Measurements from ENCODE around the gene POLD2.

Gene POLD2

GRCh38 chr7:44080686-44081265 lies 42.6 kb downstream of the POLD2 start:
- TF ChIP-seq, protein P1, sequence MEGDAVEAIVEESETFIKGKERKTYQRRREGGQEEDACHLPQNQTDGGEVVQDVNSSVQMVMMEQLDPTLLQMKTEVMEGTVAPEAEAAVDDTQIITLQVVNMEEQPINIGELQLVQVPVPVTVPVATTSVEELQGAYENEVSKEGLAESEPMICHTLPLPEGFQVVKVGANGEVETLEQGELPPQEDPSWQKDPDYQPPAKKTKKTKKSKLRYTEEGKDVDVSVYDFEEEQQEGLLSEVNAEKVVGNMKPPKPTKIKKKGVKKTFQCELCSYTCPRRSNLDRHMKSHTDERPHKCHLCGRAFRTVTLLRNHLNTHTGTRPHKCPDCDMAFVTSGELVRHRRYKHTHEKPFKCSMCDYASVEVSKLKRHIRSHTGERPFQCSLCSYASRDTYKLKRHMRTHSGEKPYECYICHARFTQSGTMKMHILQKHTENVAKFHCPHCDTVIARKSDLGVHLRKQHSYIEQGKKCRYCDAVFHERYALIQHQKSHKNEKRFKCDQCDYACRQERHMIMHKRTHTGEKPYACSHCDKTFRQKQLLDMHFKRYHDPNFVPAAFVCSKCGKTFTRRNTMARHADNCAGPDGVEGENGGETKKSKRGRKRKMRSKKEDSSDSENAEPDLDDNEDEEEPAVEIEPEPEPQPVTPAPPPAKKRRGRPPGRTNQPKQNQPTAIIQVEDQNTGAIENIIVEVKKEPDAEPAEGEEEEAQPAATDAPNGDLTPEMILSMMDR (IDR thresholded peaks at IDR 0.05; ENCODE audit: low read depth, low read length) = no peak
- no peak overlapping the region for H3K4me3 ChIP-seq (replicated peaks in 1 of 2; ENCODE audit: low read depth in 2 of 2, low read length in 2 of 2)
- no peak for DNase-seq (ENCODE audit: low read depth in 2 of 2)

- no peak for DNase-seq (ENCODE audit: low read depth in 2 of 2)
- TF ChIP-seq, protein P1 (IDR thresholded peaks at IDR 0.05; ENCODE audit: low read depth, low read length) = no peak
- H3K4me3 ChIP-seq (replicated peaks in 1 of 2; ENCODE audit: low read depth in 2 of 2, low read length in 2 of 2) = no peak overlapping the region
These were observed 43.2 kb downstream of the POLD2 start for GRCh38 chr7:44080118-44080517.

DNA sequence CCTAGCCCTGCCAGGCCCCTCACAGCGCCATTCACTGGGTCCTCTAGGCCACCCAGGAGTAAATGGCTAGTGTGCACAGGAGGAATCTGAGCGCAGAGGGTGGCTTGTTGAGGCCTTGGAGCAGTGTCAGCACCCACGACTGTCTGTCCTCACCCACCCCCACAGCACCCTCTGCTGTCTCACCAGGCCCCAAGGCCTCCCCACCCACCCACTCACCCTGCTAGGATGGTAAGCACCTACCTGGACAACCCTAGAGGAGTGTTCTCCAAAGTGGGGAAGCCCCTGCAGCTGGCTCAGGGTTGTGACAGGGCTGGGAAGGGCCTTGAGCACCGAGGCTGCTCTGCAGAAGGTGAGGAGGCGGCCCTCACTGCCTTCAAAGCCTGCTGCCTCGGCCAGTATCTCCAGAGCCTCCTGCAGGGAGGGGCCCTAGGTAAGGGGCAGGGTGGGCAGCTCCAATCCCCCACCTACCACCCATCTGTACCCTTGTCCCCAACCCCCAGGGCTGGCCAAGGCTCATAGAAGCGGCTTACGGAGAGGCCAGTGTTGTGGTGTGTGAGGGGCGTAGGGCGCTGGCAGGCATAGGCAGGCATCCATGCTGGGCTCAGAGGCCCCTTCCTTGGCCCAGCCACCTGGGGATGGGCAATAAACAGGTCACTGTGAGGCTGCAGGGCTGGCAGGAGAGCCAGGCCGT lies 43.9 kb downstream of the POLD2 start:
- TF ChIP-seq, protein P1 (IDR thresholded peaks at IDR 0.05; ENCODE audit: low read depth, low read length) = no peak
- DNase-seq (ENCODE audit: low read depth in 2 of 2) = no peak
- H3K4me3 ChIP-seq (replicated peaks in 1 of 2; ENCODE audit: low read depth in 2 of 2, low read length in 2 of 2) = no peak overlapping the region

DNA sequence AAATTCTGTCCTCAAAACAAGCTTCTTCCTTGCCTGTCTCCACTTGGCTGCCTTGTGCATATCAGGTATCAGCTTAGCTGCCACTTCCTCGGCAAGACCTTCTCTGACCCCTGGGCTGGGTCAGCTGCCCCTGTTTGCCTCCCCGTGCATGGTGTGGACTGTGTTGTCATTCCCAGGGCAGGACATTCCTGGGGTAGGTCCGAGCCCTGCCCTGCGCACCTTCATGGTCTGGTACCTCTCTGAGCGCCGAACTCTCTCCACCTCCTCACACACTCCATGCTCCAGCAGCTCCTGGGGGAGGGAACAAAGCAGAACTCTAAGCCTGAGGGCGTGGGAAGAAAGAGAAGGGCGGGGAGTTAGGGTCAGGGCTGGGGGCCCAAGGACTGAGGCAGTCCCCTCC lies 44.8 kb downstream of the POLD2 start:
- TF ChIP-seq, protein P1 (IDR thresholded peaks at IDR 0.05; ENCODE audit: low read depth, low read length) = no peak
- DNase-seq (ENCODE audit: low read depth in 2 of 2) = no peak
- H3K4me3 ChIP-seq (replicated peaks in 1 of 2; ENCODE audit: low read depth in 2 of 2, low read length in 2 of 2) = no peak overlapping the region

DNA sequence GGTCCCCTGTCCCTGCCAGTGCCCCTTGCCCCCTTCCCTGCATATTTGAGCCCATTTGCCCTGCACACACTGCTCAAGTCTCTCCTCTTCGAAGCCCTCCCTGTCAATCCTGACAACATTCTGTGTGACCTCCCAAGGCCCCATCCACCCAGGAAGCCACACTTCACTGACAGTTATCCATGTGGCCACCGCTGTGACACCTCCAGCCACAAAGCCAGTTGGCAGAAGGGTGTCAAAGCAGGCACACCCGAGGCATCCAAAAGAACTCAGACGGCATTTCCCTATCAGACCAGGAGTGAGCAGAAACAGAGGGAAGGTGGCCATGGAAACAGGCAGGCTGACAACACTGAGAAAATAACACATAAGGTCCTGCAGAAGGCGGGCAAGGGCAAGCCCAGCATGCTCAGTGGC lies 45.7 kb downstream of the POLD2 start:
- no peak for DNase-seq (ENCODE audit: low read depth in 2 of 2)
- TF ChIP-seq, protein P1 (IDR thresholded peaks at IDR 0.05; ENCODE audit: low read depth, low read length) = no peak
- no peak overlapping the region for H3K4me3 ChIP-seq (replicated peaks in 1 of 2; ENCODE audit: low read depth in 2 of 2, low read length in 2 of 2)

DNA sequence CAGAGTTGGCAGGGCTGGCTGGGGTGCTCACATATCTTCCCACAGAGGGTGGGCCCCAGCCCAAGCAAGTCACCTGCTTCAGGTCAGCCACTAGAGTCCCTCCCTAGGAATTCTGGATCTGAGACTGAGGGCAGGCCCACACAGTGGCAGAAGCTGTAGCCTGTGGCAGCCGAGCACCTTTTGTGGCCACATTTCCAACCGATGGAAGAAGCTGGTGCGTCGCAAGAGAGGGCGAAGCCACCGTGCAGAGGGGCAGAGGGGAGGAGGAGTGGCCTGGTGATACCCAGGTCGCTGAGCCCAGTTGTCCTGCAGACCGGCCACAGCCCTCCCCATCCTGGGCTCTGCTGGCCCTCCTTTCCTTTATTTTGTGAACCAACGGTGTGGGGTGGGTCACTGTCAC lies 46.3 kb downstream of the POLD2 start:
- no peak for DNase-seq (ENCODE audit: low read depth in 2 of 2)
- H3K4me3 ChIP-seq (replicated peaks in 1 of 2; ENCODE audit: low read depth in 2 of 2, low read length in 2 of 2) = no peak overlapping the region
- TF ChIP-seq, protein P1 (IDR thresholded peaks at IDR 0.05; ENCODE audit: low read depth, low read length) = no peak

Measured in cardiac fibroblast (primary cell).